ENCODE measurements around the gene GNAQ. TPM values are rescaled to one million over a fixed set of nuclear protein-coding genes. Genes with fewer than 3 reads are reported as not detected.

The GNAQ gene
- total RNA-seq, 1 donor from 2014 or later: 17.8 TPM

- no peak for DNase-seq
Measured at GRCh38 chr9:77843871-77844155, 187.8 kb downstream of the GNAQ start.

GRCh38 chr9:77843076-77843870, 188.3 kb downstream of the GNAQ start:
- no peak for DNase-seq

GRCh38 chr9:77841739-77842386, 189.7 kb downstream of the GNAQ start:
- no peak for DNase-seq

GRCh38 chr9:77839459-77840140, 192.0 kb downstream of the GNAQ start:
- no peak for DNase-seq

- no peak for DNase-seq
Measured at GRCh38 chr9:77838986-77839385, 192.6 kb downstream of the GNAQ start.

GRCh38 chr9:77834898-77835488, 196.6 kb downstream of the GNAQ start:
- no peak for DNase-seq

GRCh38 chr9:77833561-77834429, 197.8 kb downstream of the GNAQ start:
- peak; percentile 47 for DNase-seq

- no peak for DNase-seq
Measured at GRCh38 chr9:77832639-77833038, 199.0 kb downstream of the GNAQ start.

- no peak for DNase-seq
Measured at GRCh38 chr9:77831781-77832180, 199.8 kb downstream of the GNAQ start.

GRCh38 chr9:77830618-77831285, 200.9 kb downstream of the GNAQ start:
- DNase-seq: peak; percentile 12

- DNase-seq: no peak
Measured at GRCh38 chr9:77829420-77829819, 202.2 kb downstream of the GNAQ start.

GRCh38 chr9:77827104-77827784, 204.4 kb downstream of the GNAQ start:
- DNase-seq: no peak

GRCh38 chr9:77826621-77827020, 205.0 kb downstream of the GNAQ start:
- no peak for DNase-seq

- no peak for DNase-seq
Measured at GRCh38 chr9:77826116-77826515, 205.5 kb downstream of the GNAQ start.

- DNase-seq: no peak
Measured at GRCh38 chr9:77825361-77825760, 206.2 kb downstream of the GNAQ start.

GRCh38 chr9:77820293-77820954, 211.2 kb downstream of the GNAQ start:
- no peak for DNase-seq

- DNase-seq: no peak
Measured at GRCh38 chr9:77819657-77820056, 212.0 kb downstream of the GNAQ start.

GRCh38 chr9:77817590-77818311, 213.9 kb downstream of the GNAQ start:
- DNase-seq: no peak

GRCh38 chr9:77816641-77817341, 214.8 kb downstream of the GNAQ start:
- no peak for DNase-seq
